GM19395 (cell line): ENCODE measurements around the gene KRTAP13-4.
A peak's percentile ranks its signal among the peaks of the same experiment; 100 is the strongest.

Experiments used
- ATAC-seq: cut with Tn5 transposase; IDR thresholded peaks from one replicate; pipeline ENCODE4 v1.9.1; 2021; ENCODE audit warnings: mild to moderate bottlenecking, moderate library complexity; ENCODE audit not compliant: unreplicated experiment

The KRTAP13-4 gene

GRCh38 chr21:30430170-30430655 lies at the start of gene KRTAP13-4:
TSS of gene KRTAP13-4 (plus strand) at chr21:30430220. CDS start at chr21:30430276, 56 bp downstream.
- ATAC-seq, result no peak

- ATAC-seq, result no peak
Observed at GRCh38 chr21:30382201-30382600, 47.8 kb upstream of the KRTAP13-4 start.

- no peak for ATAC-seq
Observed at GRCh38 chr21:30391492-30392025, 38.5 kb upstream of the KRTAP13-4 start.

GRCh38 chr21:30395731-30396130 lies 34.3 kb upstream of the KRTAP13-4 start, which contains the start of gene KRTAP13-1:
TSS of gene KRTAP13-1 (plus strand) at chr21:30396031. CDS start at chr21:30396087, 56 bp downstream.
- ATAC-seq, result no peak

GRCh38 chr21:30408782-30409494 lies 21.1 kb upstream of the KRTAP13-4 start:
- no peak for ATAC-seq

GRCh38 chr21:30415993-30416392 lies 14.0 kb upstream of the KRTAP13-4 start:
- no peak for ATAC-seq

- no peak for ATAC-seq
Observed at GRCh38 chr21:30425826-30426225, 4.2 kb upstream of the KRTAP13-4 start, which contains the start of gene KRTAP13-3. TSS of gene KRTAP13-3 (minus strand) at chr21:30425926. CDS start at chr21:30425912, 14 bp downstream.

GRCh38 chr21:30426731-30427130 lies 3.3 kb upstream of the KRTAP13-4 start:
- no peak for ATAC-seq

GRCh38 chr21:30434033-30434631 lies 4.1 kb downstream of the KRTAP13-4 start:
- ATAC-seq, result peak; percentile 56

- no peak for ATAC-seq
Observed at GRCh38 chr21:30437010-30437565, 7.1 kb downstream of the KRTAP13-4 start.

- ATAC-seq, result no peak
Observed at GRCh38 chr21:30439975-30440374, 10.0 kb downstream of the KRTAP13-4 start, which contains the start of gene KRTAP15-1. TSS of gene KRTAP15-1 (plus strand) at chr21:30440275. CDS start at chr21:30440328, 53 bp downstream.

GRCh38 chr21:30443226-30443625 lies 13.2 kb downstream of the KRTAP13-4 start:
- no peak for ATAC-seq

GRCh38 chr21:30444204-30444603 lies 14.2 kb downstream of the KRTAP13-4 start:
- no peak for ATAC-seq

GRCh38 chr21:30447056-30447455 lies 17.0 kb downstream of the KRTAP13-4 start:
- no peak for ATAC-seq

- no peak for ATAC-seq
Observed at GRCh38 chr21:30448514-30448913, 18.5 kb downstream of the KRTAP13-4 start.

GRCh38 chr21:30463713-30464112 lies 33.7 kb downstream of the KRTAP13-4 start:
- no peak for ATAC-seq

GRCh38 chr21:30468900-30469714 lies 39.1 kb downstream of the KRTAP13-4 start:
- ATAC-seq, result no peak

- ATAC-seq, result no peak
Observed at GRCh38 chr21:30478004-30478403, 48.0 kb downstream of the KRTAP13-4 start.

- ATAC-seq, result no peak
Observed at GRCh38 chr21:30479259-30479658, 49.2 kb downstream of the KRTAP13-4 start.

GRCh38 chr21:30480145-30480544 lies 50.1 kb downstream of the KRTAP13-4 start, which contains the start of gene KRTAP19-1:
TSS of gene KRTAP19-1 (minus strand) at chr21:30480367. CDS start at chr21:30480317, 50 bp downstream.
- no peak for ATAC-seq
